Fibroblast of lung (primary cell): ENCODE measurements around the gene OR51G2.

ENCODE experiments used
- EZH2 ChIP-seq: IDR thresholded peaks from 2 replicates; pipeline ENCODE4 v1.5.1; 2012; ENCODE audit warnings: low read length, control low read depth, mild to moderate bottlenecking; ENCODE audit errors: missing control alignments
- TF ChIP-seq, protein P1 (sequence below), 2 donors: IDR thresholded peaks in 1 of 2; conservative IDR thresholded peaks in 1 of 2; 1 replicate in 1 of 2; 2 replicates in 1 of 2; pipeline ENCODE4 v1.5.1; 2011 to 2012; ENCODE audit warnings: low read length in 2 of 2, control low read depth in 1 of 2, inconsistent platforms in 1 of 2, low read depth in 1 of 2, mild to moderate bottlenecking in 1 of 2

DNA sequence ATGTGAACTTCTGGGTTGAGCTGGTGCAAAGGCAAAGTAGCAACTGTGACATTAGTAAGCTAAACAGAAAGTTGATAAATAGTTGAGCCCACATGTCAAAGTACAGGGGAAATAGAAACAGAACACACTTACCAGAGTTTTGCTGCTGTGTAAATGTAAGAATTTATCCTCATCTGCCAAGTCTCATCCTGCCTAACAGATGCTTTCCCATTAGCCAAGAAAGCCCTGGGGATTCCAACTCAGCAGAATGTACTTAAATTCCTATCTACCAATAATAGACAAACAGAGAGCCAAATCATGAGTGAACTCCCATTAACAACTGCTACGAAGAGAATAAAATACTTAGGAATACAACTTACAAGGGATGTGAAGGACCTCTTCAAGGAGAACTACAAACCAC, 43.7 kb upstream of the OR51G2 start:
- TF ChIP-seq, protein P1, sequence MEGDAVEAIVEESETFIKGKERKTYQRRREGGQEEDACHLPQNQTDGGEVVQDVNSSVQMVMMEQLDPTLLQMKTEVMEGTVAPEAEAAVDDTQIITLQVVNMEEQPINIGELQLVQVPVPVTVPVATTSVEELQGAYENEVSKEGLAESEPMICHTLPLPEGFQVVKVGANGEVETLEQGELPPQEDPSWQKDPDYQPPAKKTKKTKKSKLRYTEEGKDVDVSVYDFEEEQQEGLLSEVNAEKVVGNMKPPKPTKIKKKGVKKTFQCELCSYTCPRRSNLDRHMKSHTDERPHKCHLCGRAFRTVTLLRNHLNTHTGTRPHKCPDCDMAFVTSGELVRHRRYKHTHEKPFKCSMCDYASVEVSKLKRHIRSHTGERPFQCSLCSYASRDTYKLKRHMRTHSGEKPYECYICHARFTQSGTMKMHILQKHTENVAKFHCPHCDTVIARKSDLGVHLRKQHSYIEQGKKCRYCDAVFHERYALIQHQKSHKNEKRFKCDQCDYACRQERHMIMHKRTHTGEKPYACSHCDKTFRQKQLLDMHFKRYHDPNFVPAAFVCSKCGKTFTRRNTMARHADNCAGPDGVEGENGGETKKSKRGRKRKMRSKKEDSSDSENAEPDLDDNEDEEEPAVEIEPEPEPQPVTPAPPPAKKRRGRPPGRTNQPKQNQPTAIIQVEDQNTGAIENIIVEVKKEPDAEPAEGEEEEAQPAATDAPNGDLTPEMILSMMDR (conservative IDR thresholded peaks at IDR 0.05 in 1 of 2, IDR thresholded peaks at IDR 0.05 in 1 of 2; ENCODE audit: low read depth in 1 of 2, low read length in 2 of 2) = no peak
- TF ChIP-seq EZH2 = no peak
